ENCODE data around the gene MAPK8. TPM values are rescaled to one million over a fixed set of nuclear protein-coding genes. Genes with fewer than 3 reads are reported as not detected.

MAPK8 gene
- total RNA-seq, 2 experiments from 2014 or later = 29.1 to 40.5 TPM

GRCh38 chr10:48288661-48289060 is 17.8 kb upstream of the MAPK8 start:
- no peak overlapping the region for H3K27ac ChIP-seq (ENCODE audit: low read depth, low read length, poor library complexity, severe bottlenecking)
- H3K4me3 ChIP-seq (ENCODE audit: low read depth, low read length, poor library complexity, severe bottlenecking) = no peak overlapping the region
- no TSS peak for BruUV-seq (replicated peaks)
- TF ChIP-seq, protein P1, sequence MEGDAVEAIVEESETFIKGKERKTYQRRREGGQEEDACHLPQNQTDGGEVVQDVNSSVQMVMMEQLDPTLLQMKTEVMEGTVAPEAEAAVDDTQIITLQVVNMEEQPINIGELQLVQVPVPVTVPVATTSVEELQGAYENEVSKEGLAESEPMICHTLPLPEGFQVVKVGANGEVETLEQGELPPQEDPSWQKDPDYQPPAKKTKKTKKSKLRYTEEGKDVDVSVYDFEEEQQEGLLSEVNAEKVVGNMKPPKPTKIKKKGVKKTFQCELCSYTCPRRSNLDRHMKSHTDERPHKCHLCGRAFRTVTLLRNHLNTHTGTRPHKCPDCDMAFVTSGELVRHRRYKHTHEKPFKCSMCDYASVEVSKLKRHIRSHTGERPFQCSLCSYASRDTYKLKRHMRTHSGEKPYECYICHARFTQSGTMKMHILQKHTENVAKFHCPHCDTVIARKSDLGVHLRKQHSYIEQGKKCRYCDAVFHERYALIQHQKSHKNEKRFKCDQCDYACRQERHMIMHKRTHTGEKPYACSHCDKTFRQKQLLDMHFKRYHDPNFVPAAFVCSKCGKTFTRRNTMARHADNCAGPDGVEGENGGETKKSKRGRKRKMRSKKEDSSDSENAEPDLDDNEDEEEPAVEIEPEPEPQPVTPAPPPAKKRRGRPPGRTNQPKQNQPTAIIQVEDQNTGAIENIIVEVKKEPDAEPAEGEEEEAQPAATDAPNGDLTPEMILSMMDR (conservative IDR thresholded peaks at IDR 0.05; ENCODE audit: low read length) = no peak
- TF ChIP-seq EZH2phosphoT487 (IDR thresholded peaks at IDR 0.05; ENCODE audit: borderline replicate concordance, low read depth, low read length) = no peak
- no peaks in the 10 kb centered on the region for H3K9me2 ChIP-seq (ENCODE audit: insufficient read depth, low read length)
- POLR2A ChIA-PET = no interaction called here
- DNase-seq (ENCODE audit: low spot score) = no peak
- CTCF ChIA-PET (ENCODE audit: unreplicated experiment) = no interaction called here
- H3K4me2 ChIP-seq (ENCODE audit: low read length) = no peak overlapping the region
- intact Hi-C loops (cut with micrococcal nuclease; ENCODE audit: unreplicated experiment) = no loop called here
- no peak overlapping the region for H2AFZ ChIP-seq (ENCODE audit: low read length)
- H3K4me1 ChIP-seq (ENCODE audit: insufficient read depth, low read length, poor library complexity, severe bottlenecking) = no peaks in the 10 kb centered on the region
- no peaks in the 10 kb centered on the region for H3K79me2 ChIP-seq (ENCODE audit: insufficient read depth, low read depth, low read length)
- no peaks in the 10 kb centered on the region for H4K20me1 ChIP-seq (ENCODE audit: insufficient read depth, low read length)
- H3K36me3 ChIP-seq (ENCODE audit: insufficient read depth, low read length) = no peaks in the 10 kb centered on the region
- H3K9me3 ChIP-seq (ENCODE audit: low read length) = 0 out of 2 replicates have a peak, but pooled peaks cover 7% of the 10 kb centered on the region

- no peaks in the 10 kb centered on the region for H3K79me2 ChIP-seq (ENCODE audit: insufficient read depth, low read depth, low read length)
- H3K27ac ChIP-seq (ENCODE audit: low read depth, low read length, poor library complexity, severe bottlenecking) = no peak overlapping the region
- no peak overlapping the region for H3K4me2 ChIP-seq (ENCODE audit: low read length)
- DNase-seq (ENCODE audit: low spot score) = peak; percentile 52
- no peak overlapping the region; the same call in 1 of the 2 replicates for H2AFZ ChIP-seq (ENCODE audit: low read length)
- ChIA-PET POLR2A (no interaction called here), CTCF (ENCODE audit: unreplicated experiment) (no interaction called here)
- H4K20me1 ChIP-seq (ENCODE audit: insufficient read depth, low read length) = no peaks in the 10 kb centered on the region
- TF ChIP-seq, protein P1 (conservative IDR thresholded peaks at IDR 0.05; ENCODE audit: low read length) = peak; percentile 84
- no peak for TF ChIP-seq EZH2phosphoT487 (IDR thresholded peaks at IDR 0.05; ENCODE audit: borderline replicate concordance, low read depth, low read length)
- H3K9me2 ChIP-seq (ENCODE audit: insufficient read depth, low read length) = no peaks in the 10 kb centered on the region
- intact Hi-C loops (cut with micrococcal nuclease; ENCODE audit: unreplicated experiment) = no loop called here
- H3K36me3 ChIP-seq (ENCODE audit: insufficient read depth, low read length) = no peaks in the 10 kb centered on the region
- no peaks in the 10 kb centered on the region for H3K4me1 ChIP-seq (ENCODE audit: insufficient read depth, low read length, poor library complexity, severe bottlenecking)
- H3K9me3 ChIP-seq (ENCODE audit: low read length) = no peaks in the 10 kb centered on the region
- H3K4me3 ChIP-seq (ENCODE audit: low read depth, low read length, poor library complexity, severe bottlenecking) = no peak overlapping the region
- BruUV-seq (replicated peaks) = no TSS peak
Measured at GRCh38 chr10:48289501-48290238, 16.8 kb upstream of the MAPK8 start.

DNA sequence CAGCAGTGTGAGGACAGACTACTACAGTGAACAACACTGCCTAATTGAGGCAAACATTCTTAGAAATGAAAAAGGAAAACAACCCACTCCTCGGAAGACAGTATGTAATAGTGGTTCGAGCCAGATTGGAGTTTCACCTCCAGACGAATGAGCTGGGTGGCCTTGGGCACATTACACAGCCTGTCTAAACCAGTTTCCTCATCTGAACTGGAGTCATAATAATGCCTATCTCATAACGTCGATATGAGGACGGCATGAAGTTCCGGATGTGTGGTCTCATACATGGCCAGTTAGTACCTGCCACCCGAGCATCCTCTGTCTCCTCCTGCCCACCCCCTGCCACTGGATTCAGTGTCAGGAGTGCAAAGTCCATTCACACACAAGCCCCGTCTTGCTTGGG is 16.2 kb upstream of the MAPK8 start:
- no peak for DNase-seq (ENCODE audit: low spot score)
- no peaks in the 10 kb centered on the region for H3K9me2 ChIP-seq (ENCODE audit: insufficient read depth, low read length)
- CTCF ChIA-PET (ENCODE audit: unreplicated experiment) = no interaction called here
- intact Hi-C loops (cut with micrococcal nuclease; ENCODE audit: unreplicated experiment) = no loop called here
- no peaks in the 10 kb centered on the region for H3K36me3 ChIP-seq (ENCODE audit: insufficient read depth, low read length)
- H3K79me2 ChIP-seq (ENCODE audit: insufficient read depth, low read depth, low read length) = no peaks in the 10 kb centered on the region
- no TSS peak for BruUV-seq (replicated peaks)
- H3K4me2 ChIP-seq (ENCODE audit: low read length) = no peak overlapping the region
- POLR2A ChIA-PET = no interaction called here
- no peaks in the 10 kb centered on the region for H3K4me1 ChIP-seq (ENCODE audit: insufficient read depth, low read length, poor library complexity, severe bottlenecking)
- H2AFZ ChIP-seq (ENCODE audit: low read length) = no peak overlapping the region
- no peak overlapping the region for H3K27ac ChIP-seq (ENCODE audit: low read depth, low read length, poor library complexity, severe bottlenecking)
- H3K9me3 ChIP-seq (ENCODE audit: low read length) = no peaks in the 10 kb centered on the region
- no peaks in the 10 kb centered on the region for H4K20me1 ChIP-seq (ENCODE audit: insufficient read depth, low read length)
- H3K4me3 ChIP-seq (ENCODE audit: low read depth, low read length, poor library complexity, severe bottlenecking) = no peak overlapping the region
- TF ChIP-seq, protein P1 (conservative IDR thresholded peaks at IDR 0.05; ENCODE audit: low read length) = no peak
- TF ChIP-seq EZH2phosphoT487 (IDR thresholded peaks at IDR 0.05; ENCODE audit: borderline replicate concordance, low read depth, low read length) = no peak

All from OCI-LY7 (cell line).